ENCODE measurements around the gene FAM110D. TPM values are rescaled to one million over a fixed set of nuclear protein-coding genes. Genes with fewer than 3 reads are reported as not detected.
A peak's percentile ranks its signal among the peaks of the same experiment; 100 is the strongest.

FAM110D gene
- total RNA-seq, 1 experiment from 2014 or later, result 0.55 TPM

GRCh38 chr1:26189751-26190275 is 30.9 kb downstream of the FAM110D start:
- TF ChIP-seq NFATC4 (CRISPR knock-in tag; IDR thresholded peaks at IDR 0.05) (no peak), TP53 (CRISPR knock-in tag; IDR thresholded peaks at IDR 0.05) (no peak), SMAD3 (CRISPR knock-in tag; IDR thresholded peaks at IDR 0.05; ENCODE audit: borderline replicate concordance) (no peak), CDX4 (CRISPR knock-in tag; IDR thresholded peaks at IDR 0.05; ENCODE audit: borderline replicate concordance) (no peak), GRHL2 (CRISPR knock-in tag; IDR thresholded peaks at IDR 0.05; ENCODE audit: insufficient replicate concordance, severe bottlenecking) (no peak), TEAD1 (CRISPR knock-in tag; IDR thresholded peaks at IDR 0.05) (no peak), E2F5 (CRISPR knock-in tag; IDR thresholded peaks at IDR 0.05) (no peak), NR1H2 (CRISPR knock-in tag; IDR thresholded peaks at IDR 0.05) (no peak), SOX15 (CRISPR knock-in tag; IDR thresholded peaks at IDR 0.05) (no peak), FOXK1 (CRISPR knock-in tag; IDR thresholded peaks at IDR 0.05) (no peak), ATF1 (CRISPR knock-in tag; IDR thresholded peaks at IDR 0.05) (no peak), ZNF263 (CRISPR knock-in tag; IDR thresholded peaks at IDR 0.05; ENCODE audit: low read depth) (no peak), E2F4 (CRISPR knock-in tag; IDR thresholded peaks at IDR 0.05; ENCODE audit: borderline replicate concordance, low read depth) (no peak), ATF3 (CRISPR knock-in tag; conservative IDR thresholded peaks at IDR 0.05) (no peak), ZBTB21 (CRISPR knock-in tag; IDR thresholded peaks at IDR 0.05; ENCODE audit: borderline replicate concordance) (no peak)
- ATAC-seq (no peak), DNase-seq (ENCODE audit: low spot score) (no peak)
- Mint-ChIP-seq H3K4me3 (no peak overlapping the region), H3K36me3 (peaks cover 3% of the 10 kb centered on the region; the same call in 1 of the 2 replicates), H3K27me3 (ENCODE audit: low read depth) (no peaks in the 10 kb centered on the region; the same call in 1 of the 2 replicates), H3K4me1 (peaks cover 17% of the 10 kb centered on the region), H3K27ac (no peak overlapping the region), H3K9me3 (no peaks in the 10 kb centered on the region)
- POLR2A ChIA-PET, result interaction anchor here (0.6 to 1.9 kb wide), 6 partner anchors 11 to 89 kb away, joined by 3 to 9 read pairs (median 4); partner anchors contain the start of genes CEP85 and ZNF593
- CTCF ChIA-PET, result interaction anchor here (0.5 to 5.9 kb wide), 54 partner anchors 9 to 636 kb away, joined by 3 to 165 read pairs (median 5); partner anchors contain the start of genes C1orf232, CD52, CEP85 and CNKSR1

- CTCF ChIA-PET, result interaction anchor here (0.5 to 5.9 kb wide), 55 partner anchors 9 to 636 kb away, joined by 3 to 165 read pairs (median 5); partner anchors contain the start of genes C1orf232, CD52, CEP85 and CNKSR1
- H3K36me3 Mint-ChIP-seq, result peaks cover 3% of the 10 kb centered on the region; the same call in 1 of the 2 replicates
- H3K4me3 Mint-ChIP-seq, result no peak within 1 kb of the TSS
- peaks cover 17% of the 10 kb centered on the region for H3K4me1 Mint-ChIP-seq
- DNase-seq (ENCODE audit: low spot score), result peak; percentile 79
- POLR2A ChIA-PET, result interaction anchor here (0.6 to 1.9 kb wide), 6 partner anchors 10 to 89 kb away, joined by 3 to 9 read pairs (median 4); partner anchors contain the start of genes CEP85 and ZNF593
- H3K27me3 Mint-ChIP-seq (ENCODE audit: low read depth), result no peaks in the 10 kb centered on the region; the same call in 1 of the 2 replicates
- peak; percentile 97 for ATAC-seq
- H3K27ac Mint-ChIP-seq, result peak within 1 kb of the TSS; percentile 55; the same call in 1 of the 2 replicates
- no peaks in the 10 kb centered on the region for H3K9me3 Mint-ChIP-seq
- TF ChIP-seq FOXJ3 (CRISPR knock-in tag; IDR thresholded peaks at IDR 0.05; ENCODE audit: borderline replicate concordance), result no peak
- TF ChIP-seq CTCF (IDR thresholded peaks at IDR 0.05), result 0 out of 2 replicates have a peak, but pooled peaks have one; percentile 20
- TF ChIP-seq MAX (CRISPR knock-in tag; IDR thresholded peaks at IDR 0.05), result no peak
- TF ChIP-seq AFF4 (CRISPR knock-in tag; IDR thresholded peaks at IDR 0.05; ENCODE audit: borderline replicate concordance), result no peak
- TF ChIP-seq CDX4 (CRISPR knock-in tag; IDR thresholded peaks at IDR 0.05; ENCODE audit: borderline replicate concordance), result no peak
- TF ChIP-seq SP1 (CRISPR knock-in tag; conservative IDR thresholded peaks at IDR 0.05), result 0 out of 2 replicates have a peak, but pooled peaks have one; percentile 36
- TF ChIP-seq GRHL2 (CRISPR knock-in tag; IDR thresholded peaks at IDR 0.05; ENCODE audit: insufficient replicate concordance, severe bottlenecking), result no peak
- TF ChIP-seq ZSCAN18 (CRISPR knock-in tag; IDR thresholded peaks at IDR 0.05), result no peak
Measured at GRCh38 chr1:26190373-26190987, 31.6 kb downstream of the FAM110D start, which contains the start of gene CATSPER4. TSS of gene CATSPER4 (plus strand) at chr1:26190602. CDS start at chr1:26190628, 26 bp downstream.
